Measurements from ENCODE around the gene ATP8B3.

GRCh38 chr19:1829958-1830357, 17.9 kb upstream of the ATP8B3 start:
- TF ChIP-seq MAX (IDR thresholded peaks at IDR 0.05) (no peak), YY1 (IDR thresholded peaks at IDR 0.05; ENCODE audit: low read depth) (no peak), EP300 (IDR thresholded peaks at IDR 0.05; ENCODE audit: borderline replicate concordance) (no peak), NFIC (IDR thresholded peaks at IDR 0.05) (no peak), TAF1 (IDR thresholded peaks at IDR 0.05; ENCODE audit: low read depth) (no peak), REST (IDR thresholded peaks at IDR 0.05; ENCODE audit: low read depth) (no peak), RAD21 (IDR thresholded peaks at IDR 0.05; ENCODE audit: low read depth) (no peak), TCF12 (IDR thresholded peaks at IDR 0.05; ENCODE audit: low read depth) (no peak), CEBPB (IDR thresholded peaks at IDR 0.05) (no peak)

Measured in Ishikawa (cell line).